Mesodermal cell (in vitro differentiated cells): Measurements from ENCODE around the gene SNAPC2. TPM values are rescaled to one million over a fixed set of nuclear protein-coding genes. Genes with fewer than 3 reads are reported as not detected.

Experiments used
- H3K27ac ChIP-seq: 2 replicates; pipeline ENCODE4 v1.7.0; 2013; ENCODE audit warnings: mild to moderate bottlenecking, low read depth, low read length, moderate library complexity; ENCODE audit not compliant: severe bottlenecking
- H3K36me3 ChIP-seq: 2 replicates; pipeline ENCODE4 v1.7.1; 2013; ENCODE audit warnings: mild to moderate bottlenecking, low read length, moderate library complexity; ENCODE audit not compliant: control insufficient read depth, insufficient read depth
- H3K4me1 ChIP-seq: one replicate; pipeline ENCODE4 v1.7.1; 2013; ENCODE audit warnings: mild to moderate bottlenecking, low read length; ENCODE audit not compliant: insufficient read depth, control insufficient read depth, poor library complexity, severe bottlenecking
- H3K4me3 ChIP-seq: 2 replicates; pipeline ENCODE4 v1.7.0; 2013; ENCODE audit warnings: low read length, control low read depth, mild to moderate bottlenecking; ENCODE audit not compliant: insufficient read depth, poor library complexity, severe bottlenecking; ENCODE audit errors: extremely low read depth
- H3K9me3 ChIP-seq: 2 replicates; pipeline ENCODE4 v1.7.1; 2013; ENCODE audit warnings: mild to moderate bottlenecking, low read length, moderate library complexity; ENCODE audit not compliant: control insufficient read depth
- WGBS, 2 experiments: methylation state at CpG; one replicate each; pipeline ENCODE4 v1.1.5; 2013; ENCODE audit warnings: missing lambda C conversion rate in 2 of 2; ENCODE audit not compliant: insufficient coverage in 2 of 2; 5-methylcytosine and 5-hydroxymethylcytosine counted together
- polyA plus RNA-seq, 2 experiments: library from polyadenylated mRNA; stranded (reverse); fragments of 50-300 nt; gene quantifications; one replicate each; pipeline ENCODE4 v1.2.3, GENCODE V29; 2013

SNAPC2 gene
- polyA plus RNA-seq (2013, experiment 1 of 2) = 32.0 TPM
- polyA plus RNA-seq (2013, experiment 2 of 2) = 26.5 TPM

GRCh38 chr19:7919610-7920518 is at the start of gene SNAPC2:
SNAPC2 (plus strand) TSS chr19:7920338; CDS start chr19:7920367, 29 bp downstream.
- no peaks in the 10 kb centered on the region for H3K9me3 ChIP-seq
- peaks cover 28% of the 10 kb centered on the region for H3K36me3 ChIP-seq
- peak within 1 kb of the TSS; percentile 63 for H3K4me3 ChIP-seq
- peak within 1 kb of the TSS; percentile 88 for H3K27ac ChIP-seq
- peaks cover 19% of the 10 kb centered on the region for H3K4me1 ChIP-seq
- 16 to 21% methylated on average over 43 to 58 of the region's 62 CpGs for WGBS, 2 experiments

- Histone ChIP-seq H3K4me1 (peaks cover 10% of the 10 kb centered on the region), H3K4me3 (peak overlapping the region; percentile 20), H3K9me3 (no peaks in the 10 kb centered on the region), H3K27ac (peak overlapping the region; percentile 91), H3K36me3 (no peaks in the 10 kb centered on the region)
- WGBS, 2 experiments = 62 to 66% methylated on average over 5 to 6 of the region's 11 CpGs
These were observed 49.3 kb upstream of the SNAPC2 start for GRCh38 chr19:7870571-7871436.

- Histone ChIP-seq H3K36me3 (no peaks in the 10 kb centered on the region), H3K4me3 (peak overlapping the region; percentile 20), H3K27ac (peak overlapping the region; percentile 91), H3K4me1 (peaks cover 10% of the 10 kb centered on the region), H3K9me3 (no peaks in the 10 kb centered on the region)
- WGBS, 2 experiments = 8 to 9% methylated on average over 30 to 31 of the region's 33 CpGs
These were observed 48.5 kb upstream of the SNAPC2 start for GRCh38 chr19:7871437-7872305.

- Histone ChIP-seq H3K9me3 (no peaks in the 10 kb centered on the region), H3K36me3 (no peaks in the 10 kb centered on the region), H3K27ac (no peak overlapping the region), H3K4me1 (peaks cover 10% of the 10 kb centered on the region), H3K4me3 (peak overlapping the region; percentile 20)
- WGBS, 2 experiments = 47 to 54% methylated on average over 39 to 46 of the region's 47 CpGs
These were observed 47.6 kb upstream of the SNAPC2 start for GRCh38 chr19:7872306-7873204.

GRCh38 chr19:7873304-7874075 is 46.6 kb upstream of the SNAPC2 start:
- Histone ChIP-seq H3K36me3 (no peaks in the 10 kb centered on the region), H3K27ac (no peak overlapping the region), H3K4me1 (peaks cover 10% of the 10 kb centered on the region), H3K9me3 (no peaks in the 10 kb centered on the region), H3K4me3 (peak overlapping the region; percentile 39)
- 19 to 39% methylated on average over 27 to 41 of the region's 53 CpGs for WGBS, 2 experiments

- no peaks in the 10 kb centered on the region for H3K36me3 ChIP-seq
- no peak within 1 kb of the TSS for H3K27ac ChIP-seq
- H3K4me1 ChIP-seq = peaks cover 10% of the 10 kb centered on the region
- H3K4me3 ChIP-seq = peak within 1 kb of the TSS; percentile 39
- no peaks in the 10 kb centered on the region for H3K9me3 ChIP-seq
- 0% methylated on average over 69 to 70 of the region's 88 CpGs for WGBS, 2 experiments
These were observed 45.9 kb upstream of the SNAPC2 start, which contains the start of gene PRR36 for GRCh38 chr19:7874076-7874896. PRR36 (minus strand) TSS chr19:7874390; CDS start chr19:7873689, 701 bp downstream.

- no peaks in the 10 kb centered on the region for H3K9me3 ChIP-seq
- peaks cover 10% of the 10 kb centered on the region for H3K4me1 ChIP-seq
- no peak overlapping the region for H3K27ac ChIP-seq
- H3K4me3 ChIP-seq = peak overlapping the region; percentile 39
- WGBS, 2 experiments = 61 to 68% methylated on average over 9 to 12 of the region's 12 CpGs
- no peaks in the 10 kb centered on the region for H3K36me3 ChIP-seq
These were observed 45.3 kb upstream of the SNAPC2 start for GRCh38 chr19:7874897-7875273.

- H3K36me3 ChIP-seq = no peaks in the 10 kb centered on the region
- no peak overlapping the region for H3K27ac ChIP-seq
- 84 to 88% methylated on average over 3 to 5 of the region's 6 CpGs for WGBS, 2 experiments
- H3K9me3 ChIP-seq = no peaks in the 10 kb centered on the region
- H3K4me3 ChIP-seq = no peak overlapping the region
- H3K4me1 ChIP-seq = peaks cover 3% of the 10 kb centered on the region
These were observed 42.8 kb upstream of the SNAPC2 start for GRCh38 chr19:7877249-7877836.
